CD4-positive, alpha-beta T cell treated with Interleukin-17A for 1 hour (primary cell): ENCODE data around the gene SEPTIN8.

ENCODE experiments used
- DNase-seq: peaks from one replicate; pipeline ENCODE4 v3.0.0-alpha.2; 2020

SEPTIN8 gene

DNA sequence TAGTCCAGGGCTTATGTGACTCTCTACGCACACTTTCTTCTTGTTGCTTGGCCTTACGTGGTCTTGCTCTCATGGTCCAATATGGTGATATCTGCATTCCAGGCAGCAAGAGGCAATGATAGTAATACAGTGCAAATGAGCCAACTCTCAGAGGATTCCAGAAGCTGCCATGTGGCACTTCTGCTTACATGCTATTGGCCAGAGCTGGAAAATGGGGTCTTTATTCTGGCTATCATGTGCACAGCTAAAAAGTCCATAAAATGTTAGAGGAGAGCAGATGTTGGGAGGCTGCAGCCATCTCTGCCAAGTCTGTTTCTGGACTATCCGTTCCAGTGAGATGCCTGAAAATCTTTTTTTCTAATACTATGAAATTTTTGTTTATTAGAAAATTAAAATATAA is 2.9 kb upstream of the SEPTIN8 start:
- DNase-seq: no peak

DNA sequence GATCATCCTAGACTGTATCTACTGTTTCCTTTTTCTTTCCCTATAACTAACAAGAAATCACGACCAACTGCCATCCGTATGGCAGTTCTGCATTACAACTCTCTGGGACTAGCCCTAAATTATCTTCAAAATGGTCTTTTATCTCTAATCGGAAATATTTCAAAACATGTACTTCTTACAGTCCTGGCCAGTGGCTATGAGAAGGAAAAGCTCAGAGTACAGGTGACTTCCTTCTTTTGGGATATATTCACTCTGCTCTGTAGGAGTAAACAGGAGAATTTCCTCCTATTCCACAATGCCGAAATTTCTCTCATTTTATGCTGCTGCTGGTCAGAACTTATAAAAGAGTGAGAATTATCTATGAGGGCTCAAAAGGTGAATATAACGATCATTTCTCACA is 1.8 kb upstream of the SEPTIN8 start:
- DNase-seq: no peak

DNA sequence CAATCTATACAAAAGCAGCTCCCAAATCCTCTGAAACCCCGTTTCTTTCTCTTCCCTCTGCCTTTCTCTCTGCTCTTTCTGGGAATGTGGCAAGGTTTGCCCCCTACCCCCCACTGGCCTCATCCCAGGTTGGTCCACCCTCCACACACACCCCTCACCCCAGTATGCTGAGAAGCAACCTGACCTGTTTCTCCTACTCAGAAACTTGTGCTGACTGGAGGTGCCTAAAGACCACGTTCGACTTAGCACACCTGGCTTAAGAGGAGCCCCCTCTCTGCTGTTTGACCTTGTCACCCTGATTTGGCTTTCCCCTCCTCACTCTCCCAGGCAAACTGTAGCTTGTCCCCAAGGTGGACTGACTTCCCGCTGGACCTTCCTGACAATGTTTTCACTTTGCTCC is 1.1 kb upstream of the SEPTIN8 start:
- no peak for DNase-seq

DNA sequence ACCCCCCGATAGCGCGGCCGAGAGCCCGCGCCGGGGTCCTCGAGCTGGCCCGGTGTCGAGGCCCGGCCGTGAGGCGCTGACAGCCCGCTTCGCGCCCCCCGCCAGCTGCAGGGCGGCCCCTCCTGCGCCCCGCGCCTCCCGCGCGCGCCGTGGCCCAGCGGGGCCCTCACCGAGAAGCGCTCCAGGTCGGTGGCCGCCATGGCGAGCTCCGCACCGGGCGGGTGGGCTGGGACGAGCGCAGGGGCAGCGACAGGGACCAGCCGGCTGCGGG is 166 bp downstream of the SEPTIN8 start:
- no peak for DNase-seq

DNA sequence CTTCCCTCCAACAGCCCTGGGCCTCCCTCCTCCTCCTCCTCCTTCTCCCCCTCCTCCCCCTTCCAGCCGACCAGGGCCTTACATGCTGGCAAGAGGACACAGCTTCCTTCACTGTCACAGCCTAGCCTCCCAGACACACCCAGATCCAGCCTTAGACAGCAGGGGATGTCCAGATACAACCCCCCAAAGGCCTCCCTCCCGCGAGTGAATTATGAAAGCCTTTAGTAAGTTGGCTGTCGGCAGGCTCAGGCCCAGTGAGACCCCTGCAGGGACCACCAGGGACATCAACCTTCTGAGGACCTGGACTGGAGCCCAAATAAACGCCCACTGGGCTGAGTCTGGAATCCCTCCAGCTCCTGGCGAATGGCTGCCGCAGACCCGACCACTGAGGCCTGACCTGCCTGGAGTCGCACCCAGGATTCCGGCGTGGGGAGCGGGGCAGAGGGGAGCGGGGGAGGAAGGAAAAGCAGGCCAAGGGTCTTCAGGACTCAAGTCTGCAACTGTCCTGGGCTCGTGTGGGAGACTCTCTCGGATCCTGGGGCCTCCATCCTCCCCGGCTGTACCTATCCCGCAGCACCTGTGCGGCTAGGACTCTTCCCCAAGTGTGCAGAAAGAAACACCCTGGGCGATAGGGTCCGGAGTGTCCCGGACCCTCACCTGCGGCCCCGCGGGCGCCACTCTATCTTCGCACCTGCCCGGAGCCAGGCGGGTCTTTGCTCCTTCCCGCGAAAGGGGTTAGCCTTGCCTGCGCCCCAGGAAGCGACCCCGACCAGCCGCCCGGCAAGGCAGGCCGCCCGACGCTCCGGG is 705 bp downstream of the SEPTIN8 start:
- DNase-seq: no peak

DNA sequence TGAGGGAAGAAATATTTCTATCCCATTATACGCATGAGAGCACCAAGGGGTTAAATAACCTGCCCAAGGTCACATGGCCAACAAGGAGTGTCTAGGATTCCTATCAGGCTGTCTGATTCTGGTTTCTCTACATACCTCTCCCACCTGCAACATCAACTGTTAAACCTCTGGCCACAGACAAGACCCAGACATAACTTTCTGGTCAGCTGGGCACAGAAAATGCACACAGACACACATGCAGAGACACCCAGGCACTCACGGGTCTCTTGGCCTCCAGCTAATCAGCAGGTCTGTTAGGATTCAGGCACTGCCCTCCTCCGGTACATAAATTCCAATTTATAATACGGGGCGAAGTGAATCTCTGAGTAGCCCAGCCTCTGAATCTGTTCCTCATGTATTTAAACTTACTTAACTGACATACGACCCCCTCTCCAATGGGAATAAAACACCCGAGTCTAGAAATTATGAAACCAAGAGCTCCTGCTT is 1.5 kb downstream of the SEPTIN8 start:
- no peak for DNase-seq

DNA sequence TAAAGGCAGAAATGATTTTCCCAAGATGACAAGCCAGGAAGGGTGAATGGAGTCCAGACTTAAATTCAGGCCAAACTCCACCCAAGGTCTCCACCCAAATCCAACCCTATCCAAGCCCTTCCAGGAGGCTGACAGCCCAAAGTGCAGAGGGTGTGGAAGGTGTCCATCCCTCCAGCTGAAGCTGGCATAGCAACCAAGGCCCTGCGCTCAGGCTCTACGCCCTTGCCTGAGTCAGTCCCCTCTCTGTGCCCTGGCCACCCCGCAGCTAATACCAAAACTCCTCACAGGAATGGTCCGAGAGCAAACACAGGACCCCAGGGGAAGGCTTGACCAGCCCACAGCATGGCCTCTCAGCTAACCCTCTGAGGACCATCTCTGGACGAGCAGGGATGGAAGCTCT is 2.1 kb downstream of the SEPTIN8 start:
- no peak for DNase-seq

DNA sequence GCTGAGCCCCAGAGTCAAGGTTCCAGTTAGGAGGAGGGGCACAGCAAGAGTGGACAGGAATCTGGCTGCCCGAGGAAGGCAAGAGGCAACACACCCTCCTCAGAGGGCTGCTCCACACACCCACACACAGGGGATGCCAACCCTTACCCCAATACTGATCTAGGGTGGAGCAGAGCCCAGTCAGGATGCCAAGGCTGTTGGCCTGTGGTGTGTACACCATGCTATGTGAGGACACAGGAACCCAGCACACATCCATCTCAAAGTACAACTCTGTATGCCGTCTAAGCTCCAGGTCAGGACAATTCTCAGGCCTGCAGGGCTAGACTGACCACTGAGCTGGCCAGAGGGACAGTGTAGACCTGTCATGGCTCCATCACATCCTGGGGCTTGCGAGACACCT is 2.6 kb downstream of the SEPTIN8 start:
- DNase-seq: no peak

DNA sequence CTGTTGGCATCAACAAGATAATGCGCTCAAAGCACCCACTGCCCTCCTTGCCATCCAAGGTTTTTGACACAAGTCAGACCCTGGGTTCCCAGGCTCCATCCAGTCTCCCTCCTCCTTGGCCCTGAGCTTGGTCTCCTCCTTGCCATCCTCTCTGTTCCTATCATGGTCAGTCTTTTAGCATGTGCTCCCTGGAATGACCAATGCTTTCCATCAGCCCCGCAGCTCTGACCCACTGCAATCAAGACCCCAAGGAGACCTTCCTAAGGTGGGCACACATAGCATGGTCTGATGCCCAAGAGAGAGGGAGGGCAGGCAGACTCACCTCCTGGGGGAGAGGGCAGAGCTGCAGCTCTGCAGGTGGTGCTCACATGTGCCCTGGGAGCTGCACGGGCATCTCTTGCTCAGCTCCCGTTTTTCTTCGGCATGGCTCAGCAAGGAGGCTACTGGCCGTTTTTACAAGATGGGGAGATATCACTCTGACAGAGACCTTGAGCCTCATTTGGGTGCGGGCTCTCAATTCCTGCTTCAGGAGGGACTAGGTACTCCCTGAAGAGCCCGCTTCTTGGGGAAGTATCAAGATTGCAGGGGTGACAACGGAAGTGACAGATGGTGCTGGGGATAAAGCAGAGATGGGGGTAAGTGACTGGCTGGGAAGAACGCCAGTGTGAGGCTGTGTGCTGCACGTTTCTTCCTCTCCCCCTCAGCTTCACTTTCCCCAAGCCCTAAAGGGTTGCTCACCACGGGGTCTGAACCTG is 3.3 kb downstream of the SEPTIN8 start:
- no peak for DNase-seq

DNA sequence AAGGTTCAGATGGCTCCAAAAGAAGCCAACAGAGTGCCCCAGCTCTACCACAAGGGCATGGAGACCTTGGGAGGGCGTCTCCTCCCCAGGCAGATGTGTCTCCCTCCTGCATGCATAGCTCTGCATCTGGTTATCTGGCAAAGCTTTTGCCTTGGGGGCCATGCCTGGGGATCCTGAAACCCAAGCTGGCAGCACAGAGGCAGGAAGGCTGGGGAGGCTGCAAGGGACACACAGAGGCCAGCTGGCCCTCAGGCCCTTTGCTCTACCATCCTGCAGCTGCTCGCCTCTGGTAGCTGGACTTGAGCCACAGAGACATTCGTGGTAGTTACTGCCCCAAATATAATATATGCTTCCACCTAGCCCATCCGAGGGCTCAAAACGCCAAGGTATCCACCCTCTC is 3.9 kb downstream of the SEPTIN8 start:
- no peak for DNase-seq

DNA sequence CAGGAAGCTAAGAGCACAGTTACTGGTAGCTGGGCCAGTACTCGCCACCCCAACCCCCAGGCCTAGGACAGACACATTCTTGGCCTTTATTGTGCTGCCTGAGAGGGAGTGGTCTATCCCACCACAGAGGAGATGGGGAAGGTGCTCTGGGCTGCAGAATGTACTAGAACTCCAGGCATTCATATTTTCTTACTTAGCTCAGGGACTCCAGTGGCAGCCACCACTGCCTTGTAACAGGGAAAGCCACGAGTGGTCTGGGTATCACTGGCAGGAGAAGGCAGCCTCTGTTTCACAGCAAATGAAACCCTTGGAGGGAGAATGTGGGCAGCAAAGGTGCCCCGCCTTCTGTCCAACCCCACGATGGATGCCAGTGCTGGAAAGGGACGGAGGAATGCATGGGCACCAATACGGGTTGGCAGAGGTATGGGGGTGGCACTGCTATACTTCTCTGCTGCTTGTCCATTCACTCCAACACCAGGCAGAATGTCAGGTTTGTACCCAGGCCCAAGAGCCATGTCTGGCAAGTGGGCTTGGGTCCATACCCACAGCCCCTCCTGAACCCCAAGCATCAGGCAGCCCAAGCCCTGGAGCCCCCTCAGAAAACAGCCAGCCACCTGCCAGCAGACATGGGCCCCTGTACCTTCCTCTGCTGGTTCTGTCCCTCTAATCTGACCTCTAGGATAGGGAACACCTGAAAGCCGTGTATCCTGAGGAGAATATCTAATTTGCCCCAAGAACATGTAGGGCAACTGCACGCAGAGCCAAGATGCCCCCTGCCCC is 4.6 kb downstream of the SEPTIN8 start:
- DNase-seq: no peak

DNA sequence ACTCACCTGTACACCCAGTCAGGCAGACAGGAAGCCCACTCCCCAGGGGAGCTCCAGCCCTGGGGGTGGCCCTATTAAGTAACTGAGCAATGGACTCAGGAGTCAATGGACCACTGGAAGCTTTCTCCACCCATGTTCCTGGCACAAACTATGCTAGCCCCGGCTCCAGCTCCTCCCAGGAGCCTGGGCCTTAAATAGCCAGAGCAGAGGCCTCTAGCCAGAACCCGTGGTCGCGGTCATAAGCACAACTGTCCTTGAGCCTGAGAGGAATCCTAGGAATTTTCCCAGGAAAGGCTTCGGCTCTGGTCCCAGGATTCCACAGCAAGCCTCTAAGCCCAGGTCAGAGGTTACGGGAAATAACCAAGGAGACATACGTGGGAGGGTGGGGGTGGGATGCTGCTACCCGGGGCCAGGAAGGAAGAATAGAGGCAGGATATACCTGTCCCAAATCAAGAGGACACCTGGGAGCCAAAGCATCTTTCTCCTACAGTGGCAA is 5.5 kb downstream of the SEPTIN8 start:
- no peak for DNase-seq

DNA sequence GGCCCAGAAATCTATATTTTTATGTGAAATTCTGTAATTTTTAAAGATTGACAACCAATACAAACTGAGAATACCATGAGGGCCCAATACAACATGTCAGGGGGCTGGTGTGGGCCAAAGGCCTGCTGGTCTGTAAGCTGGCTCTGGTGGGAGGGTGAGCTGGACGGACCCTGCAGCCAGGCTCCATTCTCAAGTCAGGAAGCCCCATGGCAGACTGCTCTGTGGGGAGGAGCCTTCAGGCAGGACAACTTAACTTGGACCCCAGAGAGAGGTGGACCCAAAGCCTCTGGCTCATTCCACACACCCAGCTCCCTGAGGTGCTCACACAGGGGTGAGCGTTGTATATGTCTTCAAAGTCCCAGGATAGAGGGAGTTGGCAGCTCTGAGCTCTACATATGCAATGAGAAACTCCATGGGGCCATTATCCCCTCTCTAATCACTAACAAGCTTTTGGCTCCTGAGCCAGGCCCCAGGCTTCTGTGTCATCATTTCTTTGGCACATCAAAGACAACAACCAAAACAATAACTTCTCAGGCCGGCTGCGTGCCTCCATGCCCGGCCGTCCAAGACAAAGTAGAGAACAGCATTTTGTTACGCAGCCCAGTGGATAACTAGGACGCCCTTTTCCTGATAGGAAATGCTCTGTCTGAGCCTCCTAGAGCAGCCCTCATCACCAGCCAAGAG is 6.4 kb downstream of the SEPTIN8 start:
- DNase-seq: no peak

DNA sequence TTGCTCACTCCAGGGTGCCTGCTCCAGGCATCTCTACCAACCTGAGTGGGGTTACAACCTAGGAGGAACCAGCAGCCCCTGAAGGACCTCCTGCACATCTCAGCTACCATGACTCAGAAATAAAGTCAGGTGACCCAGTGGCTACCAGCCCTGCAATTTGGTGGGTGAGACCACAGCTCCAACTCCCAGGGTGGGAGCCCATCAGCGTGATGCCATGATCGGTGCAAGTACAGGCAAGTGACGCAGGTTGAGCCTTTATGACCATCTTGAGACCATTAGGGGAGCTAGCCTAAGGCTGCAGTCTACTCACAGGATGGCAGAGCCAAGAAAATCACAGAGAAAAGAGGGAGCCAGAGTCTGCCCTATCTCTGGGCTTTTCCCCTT is 8.6 kb downstream of the SEPTIN8 start:
- no peak for DNase-seq

DNA sequence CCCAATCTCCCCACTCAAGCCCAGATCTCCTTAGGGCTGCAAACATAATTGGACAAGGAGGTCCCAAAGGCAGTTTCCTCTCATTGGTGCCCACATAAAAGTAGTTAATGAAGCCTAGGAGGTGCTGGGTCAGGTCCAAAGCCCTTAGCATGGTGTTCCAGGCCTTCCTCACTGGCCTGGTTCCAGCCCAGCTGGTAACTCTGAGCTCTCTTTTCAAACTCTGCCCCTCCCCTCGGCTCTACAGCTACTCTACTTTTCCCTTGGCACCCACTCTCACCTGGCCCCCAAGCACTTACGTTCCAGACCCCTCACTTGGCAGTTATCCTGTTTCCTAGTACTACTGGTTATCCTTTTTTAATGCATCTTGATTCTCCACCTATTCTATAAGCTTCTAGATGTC is 9.9 kb downstream of the SEPTIN8 start:
- no peak for DNase-seq

DNA sequence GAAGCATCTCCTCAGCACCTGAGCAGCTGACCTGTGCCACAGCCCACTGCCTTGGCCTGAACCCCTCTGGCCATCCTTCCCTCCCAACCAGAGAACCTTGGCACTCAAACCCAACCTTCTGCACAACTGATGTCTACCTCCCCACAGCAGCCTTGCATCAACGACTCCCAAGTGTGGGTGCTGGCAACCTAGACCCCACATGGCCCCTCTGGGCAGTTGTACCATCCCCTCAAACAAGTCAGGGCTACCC is 10.3 kb downstream of the SEPTIN8 start:
- DNase-seq: no peak

DNA sequence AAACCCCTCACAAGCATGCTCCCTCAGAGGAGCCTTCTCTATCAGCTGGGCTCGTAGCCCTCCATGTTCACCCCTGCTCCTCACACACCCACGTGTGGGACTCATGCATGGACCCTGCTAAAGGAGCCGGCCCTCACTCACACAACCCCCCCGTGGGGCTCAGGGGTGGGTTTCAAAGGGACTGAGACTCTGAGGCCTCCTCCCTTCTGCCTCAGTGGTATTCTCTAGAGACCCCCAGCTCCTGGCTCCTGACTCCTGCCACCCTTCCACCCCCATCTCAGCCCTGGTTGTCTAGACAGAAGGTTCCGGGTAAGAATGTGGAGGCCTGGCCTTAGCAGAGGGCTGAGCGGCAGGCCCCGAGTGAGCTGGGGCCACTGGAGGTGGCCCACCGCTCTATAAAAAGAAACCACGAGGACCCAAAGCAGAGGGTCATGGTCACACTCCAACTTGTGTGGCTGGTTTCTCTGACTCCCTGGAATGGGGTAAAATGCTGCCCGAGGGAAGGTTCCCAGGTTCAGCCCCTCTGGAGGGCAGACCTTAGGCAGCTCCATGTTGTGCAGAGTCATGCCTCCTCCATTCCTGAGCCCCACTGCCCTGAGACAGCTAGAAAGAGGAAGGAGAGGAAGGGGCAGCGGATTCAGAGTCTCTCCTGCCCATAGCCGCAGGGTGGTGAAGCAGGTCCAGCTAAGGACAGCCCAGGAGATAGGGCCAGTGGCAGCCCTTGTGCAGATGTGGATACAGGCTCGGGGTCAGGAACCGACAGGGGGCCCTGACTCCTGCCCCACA is 10.8 kb downstream of the SEPTIN8 start:
- DNase-seq: no peak

DNA sequence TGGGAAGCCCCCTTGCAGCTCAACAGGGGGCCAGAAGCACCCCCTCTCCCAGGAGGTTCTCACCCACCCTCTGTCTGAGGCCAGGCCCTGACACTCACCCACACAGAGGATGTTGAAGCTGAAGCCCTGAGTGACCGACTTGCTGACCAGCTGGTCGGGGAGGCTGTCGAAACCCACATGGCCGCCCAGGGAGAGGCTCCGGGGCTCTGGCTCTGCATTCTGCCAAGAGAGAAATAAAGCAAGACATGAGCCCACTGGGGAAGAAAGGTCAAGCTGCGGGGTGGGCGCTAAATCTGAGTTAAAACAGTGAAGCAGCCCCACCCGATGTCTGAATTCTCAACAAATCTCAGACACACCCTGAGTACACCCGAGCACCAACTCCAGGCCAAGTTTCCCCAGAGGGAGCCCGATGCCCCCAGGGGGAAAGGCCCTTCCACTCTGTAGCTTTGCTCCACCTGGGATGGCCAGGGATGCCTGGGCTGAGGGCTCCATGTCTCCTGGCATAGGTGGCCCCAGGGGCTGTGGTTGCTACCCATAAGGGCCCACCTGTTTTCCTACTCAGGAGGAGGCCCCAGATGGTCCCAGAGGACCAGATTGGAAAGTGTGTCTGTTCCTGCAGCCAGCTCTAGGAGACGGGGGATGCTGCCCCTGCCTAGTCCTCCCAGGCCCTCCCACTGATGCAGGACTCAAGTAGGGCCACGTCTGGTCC is 11.6 kb downstream of the SEPTIN8 start:
- DNase-seq: no peak

DNA sequence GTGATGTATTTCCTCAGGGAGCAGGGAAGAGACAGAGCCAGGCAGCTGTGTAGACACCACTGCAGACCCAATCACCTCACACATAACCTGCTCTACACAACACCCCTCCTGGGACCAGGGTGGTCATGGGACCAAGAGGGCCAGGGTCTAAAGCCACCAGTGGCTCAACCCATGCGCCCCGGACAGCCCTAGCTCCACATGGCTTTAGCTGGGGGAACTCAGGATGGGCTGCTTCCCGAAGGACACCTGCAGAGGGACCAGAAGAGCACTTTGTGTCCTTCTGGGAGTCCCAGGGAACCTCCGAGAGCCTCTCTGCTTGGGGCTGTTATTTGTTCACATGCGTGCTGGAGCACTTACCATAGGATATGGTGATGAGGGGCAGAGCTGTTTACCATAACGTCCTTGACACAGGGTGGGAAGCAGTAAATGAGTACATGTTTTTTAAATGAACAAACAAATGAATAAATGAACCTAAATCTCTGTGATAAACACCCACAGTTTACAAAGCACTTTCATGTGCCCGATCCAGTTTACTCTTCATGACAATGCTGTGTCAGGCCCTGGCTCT is 12.3 kb downstream of the SEPTIN8 start:
- DNase-seq: no peak

DNA sequence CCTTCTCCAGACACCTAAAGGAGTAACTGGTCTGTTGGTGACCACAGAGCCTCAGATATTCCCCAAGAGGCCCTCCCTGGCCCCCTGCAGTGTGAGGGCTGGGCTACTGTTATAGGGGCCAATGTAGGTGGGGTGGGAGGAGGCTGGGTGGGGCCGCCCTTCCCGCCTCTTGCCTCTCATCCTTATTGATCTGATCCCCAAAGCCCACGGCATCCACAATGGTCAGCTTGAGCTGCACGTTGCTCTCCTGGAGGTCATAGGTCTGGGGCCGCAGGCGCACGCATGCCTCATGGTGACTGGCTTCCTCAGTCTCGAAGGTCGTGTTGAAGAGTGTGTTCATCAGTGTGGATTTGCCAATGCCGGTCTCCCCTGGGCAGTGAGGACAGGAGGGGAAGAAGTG is 13.0 kb downstream of the SEPTIN8 start:
- no peak for DNase-seq

DNA sequence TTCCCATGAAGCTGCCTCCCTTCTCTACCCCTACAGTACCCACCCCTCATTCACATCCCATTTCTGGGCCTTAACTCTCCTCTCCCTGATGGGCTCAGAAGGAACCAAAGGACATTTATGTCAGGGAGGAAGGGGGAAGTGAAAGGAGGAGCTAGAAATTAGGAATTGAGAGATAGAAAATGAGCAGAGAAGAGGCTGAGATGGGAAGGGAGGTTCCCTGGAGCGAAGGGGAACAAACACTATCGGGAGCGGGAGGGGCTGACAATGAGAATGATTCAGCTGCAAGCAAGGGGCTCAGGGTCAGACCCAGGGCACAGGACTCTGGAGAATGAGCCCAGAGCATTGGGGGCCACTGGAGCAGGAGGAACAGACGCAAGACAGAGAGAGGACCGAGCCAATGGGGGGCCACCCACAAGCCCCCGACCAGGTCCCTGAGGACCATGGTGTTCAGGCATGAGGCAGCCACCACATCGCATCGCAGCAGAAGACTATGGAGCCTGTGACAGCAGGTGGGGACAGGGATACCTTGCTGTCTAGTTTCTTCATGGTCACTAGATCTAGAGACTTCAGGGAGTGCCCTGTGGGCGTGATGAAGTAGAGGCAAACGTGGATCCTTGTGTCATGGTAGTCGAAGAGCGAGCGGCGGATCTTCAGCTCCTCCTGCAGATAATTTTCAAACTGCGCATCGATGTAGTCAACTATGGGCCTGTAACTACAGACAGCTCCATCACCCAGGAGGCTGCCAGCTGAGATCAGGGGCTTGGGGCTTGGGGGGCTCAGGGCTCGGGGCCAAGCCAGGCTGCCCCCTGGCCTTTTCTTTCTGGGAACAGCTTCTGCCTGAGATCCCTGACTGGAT is 13.6 kb downstream of the SEPTIN8 start:
- no peak for DNase-seq
